Glomerular visceral epithelial cell (primary cell): ENCODE data around the gene PCDH12.

ENCODE experiments used
- DNase-seq: peaks from one replicate; pipeline ENCODE4 v3.0.0-alpha.2; 2016; ENCODE audit errors: extremely low spot score

Gene PCDH12

GRCh38 chr5:141958113-141958512, at the start of gene PCDH12:
Gene PCDH12 (minus strand): TSS chr5:141958202. CDS start chr5:141957851, 351 bp downstream.
- no peak for DNase-seq

GRCh38 chr5:142007237-142007544, 49.2 kb upstream of the PCDH12 start:
- no peak for DNase-seq

- DNase-seq = no peak
These were observed 48.6 kb upstream of the PCDH12 start for GRCh38 chr5:142006363-142007236.

GRCh38 chr5:142003266-142003800, 45.3 kb upstream of the PCDH12 start:
- no peak for DNase-seq

GRCh38 chr5:142000704-142001484, 42.9 kb upstream of the PCDH12 start:
- no peak for DNase-seq

GRCh38 chr5:142000173-142000572, 42.2 kb upstream of the PCDH12 start:
- no peak for DNase-seq

GRCh38 chr5:141997358-141997960, 39.5 kb upstream of the PCDH12 start:
- DNase-seq = no peak

- no peak for DNase-seq
These were observed 37.7 kb upstream of the PCDH12 start for GRCh38 chr5:141995656-141996055.

- DNase-seq = no peak
These were observed 36.6 kb upstream of the PCDH12 start for GRCh38 chr5:141994511-141995136.

- peak; percentile 74 for DNase-seq
These were observed 34.5 kb upstream of the PCDH12 start for GRCh38 chr5:141992349-141992963.

GRCh38 chr5:141989720-141990119, 31.7 kb upstream of the PCDH12 start:
- no peak for DNase-seq

- no peak for DNase-seq
These were observed 28.1 kb upstream of the PCDH12 start for GRCh38 chr5:141986072-141986471.

GRCh38 chr5:141982626-141983025, 24.6 kb upstream of the PCDH12 start:
- no peak for DNase-seq

- no peak for DNase-seq
These were observed 20.4 kb upstream of the PCDH12 start for GRCh38 chr5:141978389-141978788.

GRCh38 chr5:141976176-141976575, 18.2 kb upstream of the PCDH12 start:
- no peak for DNase-seq

GRCh38 chr5:141973871-141974595, 16.0 kb upstream of the PCDH12 start:
- peak; percentile 17 for DNase-seq

- DNase-seq = no peak
These were observed 12.1 kb upstream of the PCDH12 start for GRCh38 chr5:141969783-141970771.

GRCh38 chr5:141968914-141969608, 11.1 kb upstream of the PCDH12 start, which contains the start of gene RNF14:
Gene RNF14 (plus strand): TSS chr5:141969105. CDS start chr5:141973589, 4,484 bp downstream.
- DNase-seq = peak; percentile 96

- no peak for DNase-seq
These were observed 8.9 kb upstream of the PCDH12 start for GRCh38 chr5:141966963-141967333.
